SK-N-SH treated with all-trans-retinoic acid at 6 μM for 48 hours (cell line): Measurements from ENCODE around the gene C1orf198.

Experiments
- ATAC-seq: fragments of 200-7000 bp; cut with Tn5 transposase; 3 replicates; pipeline ENCODE4 v1.9.1; 2020; ENCODE audit warnings: mild to moderate bottlenecking, moderate library complexity
- ARNTL ChIP-seq: fragments of 450-650 bp; formaldehyde crosslinking; IDR thresholded peaks from 2 replicates; pipeline ENCODE4 v1.5.0; 2020; ENCODE audit warnings: low read depth, mild to moderate bottlenecking, moderate library complexity, borderline replicate concordance
- BACH2 ChIP-seq: fragments of 250-450 bp; sonication (Bioruptor Pico); IDR thresholded peaks from 2 replicates; pipeline ENCODE4 v1.9.0; 2021; ENCODE audit warnings: mild to moderate bottlenecking, borderline replicate concordance
- CSDC2 ChIP-seq: fragments of 250-450 bp; sonication (Bioruptor Pico); IDR thresholded peaks from 2 replicates; pipeline ENCODE4 v1.5.0; 2020; ENCODE audit warnings: mild to moderate bottlenecking, moderate library complexity
- CSRNP3 ChIP-seq: fragments of 250-450 bp; sonication (Bioruptor Pico); IDR thresholded peaks from 2 replicates; pipeline ENCODE4 v1.5.1; 2021; ENCODE audit warnings: mild to moderate bottlenecking, moderate library complexity
- GLIS3 ChIP-seq: fragments of 250-450 bp; sonication (Bioruptor Pico); IDR thresholded peaks from 2 replicates; pipeline ENCODE4 v1.5.0; 2020; ENCODE audit warnings: mild to moderate bottlenecking, moderate library complexity
- ISL1 ChIP-seq: fragments of 250-450 bp; sonication (Bioruptor Pico); IDR thresholded peaks from 2 replicates; pipeline ENCODE4 v2.1.2; 2022; ENCODE audit warnings: mild to moderate bottlenecking, moderate library complexity
- OSR1 ChIP-seq: fragments of 250-450 bp; sonication (Bioruptor Pico); IDR thresholded peaks from 2 replicates; pipeline ENCODE4 v1.8.0; 2022; ENCODE audit warnings: moderate library complexity, mild to moderate bottlenecking, inconsistent platforms
- PPARA ChIP-seq: fragments of 250-450 bp; sonication (Bioruptor Pico); IDR thresholded peaks from 2 replicates; pipeline ENCODE4 v1.5.0; 2020; ENCODE audit warnings: mild to moderate bottlenecking, borderline replicate concordance
- TCF4 ChIP-seq: fragments of 250-450 bp; sonication (Bioruptor Pico); IDR thresholded peaks from 2 replicates; pipeline ENCODE4 v1.8.0; 2021; ENCODE audit warnings: mild to moderate bottlenecking, moderate library complexity, borderline replicate concordance
- TOX ChIP-seq: fragments of 250-450 bp; sonication (Bioruptor Pico); IDR thresholded peaks from 2 replicates; pipeline ENCODE4 v1.8.0; 2021; ENCODE audit warnings: mild to moderate bottlenecking, moderate library complexity, borderline replicate concordance
- TSHZ2 ChIP-seq: fragments of 250-450 bp; sonication (Bioruptor Pico); IDR thresholded peaks from 2 replicates; pipeline ENCODE4 v1.5.0; 2020; ENCODE audit warnings: mild to moderate bottlenecking, moderate library complexity
- ZC3H10 ChIP-seq: fragments of 250-450 bp; sonication (Bioruptor Pico); IDR thresholded peaks from 2 replicates; pipeline ENCODE4 v1.5.1; 2021; ENCODE audit warnings: mild to moderate bottlenecking, moderate library complexity
- ZFP3 ChIP-seq: fragments of 250-450 bp; sonication (Bioruptor Pico); IDR thresholded peaks from 2 replicates; pipeline ENCODE4 v1.5.0; 2020; ENCODE audit warnings: mild to moderate bottlenecking, moderate library complexity
- ZFP30 ChIP-seq: fragments of 450-650 bp; formaldehyde crosslinking; IDR thresholded peaks from 2 replicates; pipeline ENCODE4 v1.5.0; 2022; ENCODE audit warnings: mild to moderate bottlenecking, moderate library complexity
- ZNF565 ChIP-seq: fragments of 450-650 bp; formaldehyde crosslinking; conservative IDR thresholded peaks from 2 replicates; pipeline ENCODE4 v1.5.0; 2020; ENCODE audit warnings: low read depth, mild to moderate bottlenecking, moderate library complexity
- ZNF8 ChIP-seq: fragments of 450-650 bp; formaldehyde crosslinking; IDR thresholded peaks from 2 replicates; pipeline ENCODE4 v1.5.0; 2020; ENCODE audit warnings: mild to moderate bottlenecking, moderate library complexity
- TF ChIP-seq, protein P1 (sequence below): fragments of 250-450 bp; sonication (Bioruptor Pico); IDR thresholded peaks from 2 replicates; pipeline ENCODE4 v1.8.0; 2020; ENCODE audit warnings: mild to moderate bottlenecking, moderate library complexity, borderline replicate concordance
- TF ChIP-seq, protein P2 (sequence below): fragments of 250-450 bp; sonication (Bioruptor Pico); IDR thresholded peaks from 2 replicates; pipeline ENCODE4 v1.5.1; 2020; ENCODE audit warnings: low read depth, mild to moderate bottlenecking, moderate library complexity

C1orf198 gene

GRCh38 chr1:230807561-230808280, 60.6 kb downstream of the C1orf198 start:
- no peak for ATAC-seq
- TF ChIP-seq ZNF8 (CRISPR knock-in tag) (no peak), TSHZ2 (CRISPR knock-in tag) (no peak), OSR1 (CRISPR knock-in tag) (no peak), CSDC2 (CRISPR knock-in tag) (no peak), CSRNP3 (no peak), GLIS3 (CRISPR knock-in tag) (no peak), BACH2 (CRISPR knock-in tag) (no peak), ZFP30 (no peak), ISL1 (CRISPR knock-in tag) (no peak), TOX (no peak), ZC3H10 (no peak), PPARA (no peak)

- no peak for TF ChIP-seq ARNTL
- no peak for TF ChIP-seq CSRNP3
- TF ChIP-seq, protein P1, sequence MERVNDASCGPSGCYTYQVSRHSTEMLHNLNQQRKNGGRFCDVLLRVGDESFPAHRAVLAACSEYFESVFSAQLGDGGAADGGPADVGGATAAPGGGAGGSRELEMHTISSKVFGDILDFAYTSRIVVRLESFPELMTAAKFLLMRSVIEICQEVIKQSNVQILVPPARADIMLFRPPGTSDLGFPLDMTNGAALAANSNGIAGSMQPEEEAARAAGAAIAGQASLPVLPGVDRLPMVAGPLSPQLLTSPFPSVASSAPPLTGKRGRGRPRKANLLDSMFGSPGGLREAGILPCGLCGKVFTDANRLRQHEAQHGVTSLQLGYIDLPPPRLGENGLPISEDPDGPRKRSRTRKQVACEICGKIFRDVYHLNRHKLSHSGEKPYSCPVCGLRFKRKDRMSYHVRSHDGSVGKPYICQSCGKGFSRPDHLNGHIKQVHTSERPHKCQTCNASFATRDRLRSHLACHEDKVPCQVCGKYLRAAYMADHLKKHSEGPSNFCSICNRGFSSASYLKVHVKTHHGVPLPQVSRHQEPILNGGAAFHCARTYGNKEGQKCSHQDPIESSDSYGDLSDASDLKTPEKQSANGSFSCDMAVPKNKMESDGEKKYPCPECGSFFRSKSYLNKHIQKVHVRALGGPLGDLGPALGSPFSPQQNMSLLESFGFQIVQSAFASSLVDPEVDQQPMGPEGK (CRISPR knock-in tag): no peak
- TF ChIP-seq ZFP30: no peak
- TF ChIP-seq ZFP3 (CRISPR knock-in tag): no peak
- TF ChIP-seq ZC3H10: no peak
- no peak for TF ChIP-seq ZNF565 (CRISPR knock-in tag)
- no peak for TF ChIP-seq TOX
- no peak for TF ChIP-seq TSHZ2 (CRISPR knock-in tag)
- no peak for TF ChIP-seq BACH2 (CRISPR knock-in tag)
- TF ChIP-seq ISL1 (CRISPR knock-in tag): no peak
- TF ChIP-seq CSDC2 (CRISPR knock-in tag): no peak
- no peak for TF ChIP-seq GLIS3 (CRISPR knock-in tag)
- TF ChIP-seq TCF4: no peak
- TF ChIP-seq OSR1 (CRISPR knock-in tag): no peak
- TF ChIP-seq, protein P2, sequence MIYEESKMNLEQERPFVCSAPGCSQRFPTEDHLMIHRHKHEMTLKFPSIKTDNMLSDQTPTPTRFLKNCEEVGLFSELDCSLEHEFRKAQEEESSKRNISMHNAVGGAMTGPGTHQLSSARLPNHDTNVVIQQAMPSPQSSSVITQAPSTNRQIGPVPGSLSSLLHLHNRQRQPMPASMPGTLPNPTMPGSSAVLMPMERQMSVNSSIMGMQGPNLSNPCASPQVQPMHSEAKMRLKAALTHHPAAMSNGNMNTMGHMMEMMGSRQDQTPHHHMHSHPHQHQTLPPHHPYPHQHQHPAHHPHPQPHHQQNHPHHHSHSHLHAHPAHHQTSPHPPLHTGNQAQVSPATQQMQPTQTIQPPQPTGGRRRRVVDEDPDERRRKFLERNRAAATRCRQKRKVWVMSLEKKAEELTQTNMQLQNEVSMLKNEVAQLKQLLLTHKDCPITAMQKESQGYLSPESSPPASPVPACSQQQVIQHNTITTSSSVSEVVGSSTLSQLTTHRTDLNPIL: no peak
- ATAC-seq: no peak; the same call in 2 of the 3 replicates
Observed at GRCh38 chr1:230807029-230807428, 61.3 kb downstream of the C1orf198 start.
